ENCODE measurements around the gene MAFF. TPM values are rescaled to one million over a fixed set of nuclear protein-coding genes. Genes with fewer than 3 reads are reported as not detected.
"Not testable (repeated sequence)": the region's sequence is repeated elsewhere in the genome, so short reads cannot be mapped to it uniquely, and the experiment has no call there.

Gene MAFF
- total RNA-seq, 1 donor from 2014 or later: 262 TPM

- not testable (repeated sequence) for DNase-seq (ENCODE audit: low read depth in 2 of 2)
These were observed 24.2 kb upstream of the MAFF start for GRCh38 chr22:38177571-38177925.

DNA sequence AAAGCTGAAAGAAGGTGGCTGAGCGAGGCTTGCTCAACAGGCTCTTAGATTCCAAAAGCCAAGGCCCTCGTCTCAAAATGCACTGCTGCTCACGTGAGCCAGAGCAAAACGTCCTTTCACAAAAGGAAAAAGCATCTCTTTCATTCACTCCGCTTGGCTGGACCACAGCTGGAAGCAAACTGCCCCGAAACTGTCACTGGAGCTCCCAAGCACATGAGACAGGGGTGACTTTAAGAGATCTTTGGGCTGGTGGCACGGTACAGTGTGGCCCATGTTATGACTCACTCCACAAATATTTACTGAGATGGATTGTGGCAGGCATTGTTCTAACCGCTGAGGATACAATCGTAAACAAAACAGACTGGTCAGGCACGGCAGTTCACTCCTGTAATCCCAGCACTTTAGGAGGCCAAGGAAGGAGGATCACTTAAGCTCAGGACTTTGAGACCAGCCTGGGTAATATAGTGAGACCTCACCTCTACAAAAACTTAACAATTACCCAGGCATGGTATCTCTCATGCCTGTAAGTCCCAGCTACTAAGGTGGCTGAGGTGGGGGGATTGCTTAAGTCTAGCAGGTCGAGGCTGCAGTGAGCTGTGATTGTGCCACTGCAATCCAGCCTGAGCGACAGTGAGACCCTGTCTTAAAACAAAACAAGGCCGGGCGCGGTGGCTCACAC, 23.7 kb upstream of the MAFF start:
- peak; percentile 92 to 94 for DNase-seq (ENCODE audit: low read depth in 2 of 2)

DNA sequence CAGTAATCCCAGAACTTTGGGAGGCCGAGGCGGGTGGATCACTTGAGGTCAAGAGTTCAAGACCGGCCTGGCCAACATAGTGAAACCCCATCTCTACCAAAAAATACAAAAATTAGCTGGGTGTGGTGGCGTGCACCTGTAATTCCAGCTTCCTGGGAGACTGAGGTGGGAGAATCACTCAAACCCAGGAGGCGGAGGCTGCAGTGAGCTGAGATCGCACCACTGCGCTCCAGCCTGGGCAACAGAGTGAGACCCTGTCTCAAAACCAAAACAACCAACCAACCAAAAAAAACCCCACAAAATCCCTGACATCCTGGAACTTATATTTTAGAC, 23.2 kb upstream of the MAFF start:
- not testable (repeated sequence) for DNase-seq (ENCODE audit: low read depth in 2 of 2)

DNA sequence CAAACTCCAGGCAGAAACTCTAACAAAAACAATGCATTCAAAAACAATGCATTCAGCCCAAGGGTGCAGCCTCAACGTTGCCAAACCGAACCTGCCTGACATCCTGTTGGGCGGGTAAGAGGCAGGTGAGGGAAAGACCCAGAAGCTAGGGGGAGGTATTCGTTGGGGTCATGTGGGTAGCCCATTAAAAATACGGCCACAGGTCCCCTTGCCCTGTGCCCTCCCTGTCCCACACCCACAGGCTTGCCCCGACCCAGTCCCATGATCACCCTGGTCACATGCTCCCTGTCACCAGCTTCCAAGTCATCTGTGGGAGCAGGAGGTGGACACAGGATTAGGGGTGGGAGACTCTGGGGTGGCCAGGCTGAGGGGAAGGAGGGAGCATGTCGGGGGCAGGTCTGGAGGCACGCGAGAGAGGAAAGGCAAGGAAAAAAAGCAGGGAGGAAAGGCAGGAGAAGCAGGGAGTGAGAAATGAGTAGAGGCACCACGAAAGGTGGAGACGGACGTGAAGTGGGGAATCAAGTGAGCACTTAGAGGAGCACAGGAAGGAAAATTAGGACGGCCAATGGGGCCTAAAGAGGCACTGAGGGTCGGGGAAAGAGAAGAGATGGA, 20.8 kb upstream of the MAFF start:
- DNase-seq (ENCODE audit: low read depth in 2 of 2): peak in 1 of 2 donors; percentile 87

DNA sequence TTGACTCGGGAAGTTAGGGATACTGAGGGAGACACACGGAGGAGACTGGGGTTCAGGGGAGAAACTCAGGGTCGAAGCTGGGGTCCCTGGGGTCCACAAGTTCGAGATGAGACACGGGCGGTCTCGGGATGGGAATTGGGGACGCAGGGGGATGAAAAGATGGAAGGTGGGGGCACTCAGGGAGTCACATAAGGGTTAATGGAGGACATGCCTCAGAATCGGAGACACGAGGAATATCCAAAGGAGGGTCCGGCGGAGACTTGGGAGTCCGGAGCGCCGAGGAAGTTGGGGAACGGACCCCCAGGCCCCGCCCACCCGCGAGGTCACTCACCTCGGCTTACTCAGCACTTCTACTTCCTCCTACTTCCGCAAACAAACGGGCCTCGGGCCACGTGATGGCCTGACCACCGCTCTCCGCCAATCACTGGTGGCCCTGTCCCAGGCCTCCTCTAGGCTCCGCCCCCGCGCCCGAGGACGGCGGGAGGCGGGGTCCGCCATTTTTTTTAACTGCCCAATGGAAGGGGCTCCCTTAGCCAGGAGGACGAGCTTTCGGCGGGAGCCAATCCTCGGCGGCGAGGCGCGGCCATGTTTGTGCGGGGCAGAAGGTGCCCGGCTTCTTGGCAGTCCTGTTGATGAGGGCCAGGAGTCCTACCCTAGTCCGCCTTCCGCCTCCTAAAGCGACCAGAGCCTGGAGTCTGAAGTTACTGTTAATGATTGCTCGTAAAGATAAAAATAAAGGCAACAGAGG, 20.2 kb upstream of the MAFF start, which contains the start of gene PLA2G6:
Gene PLA2G6, minus strand, starts transcription at position 378 of the 748 bp plus-strand sequence. CDS start 12,404 bp downstream, outside the sequence.
- peak; percentile 99 for DNase-seq (ENCODE audit: low read depth in 2 of 2)

- DNase-seq (ENCODE audit: low read depth in 2 of 2): no peak
These were observed 17.0 kb upstream of the MAFF start for GRCh38 chr22:38184788-38185187.

DNA sequence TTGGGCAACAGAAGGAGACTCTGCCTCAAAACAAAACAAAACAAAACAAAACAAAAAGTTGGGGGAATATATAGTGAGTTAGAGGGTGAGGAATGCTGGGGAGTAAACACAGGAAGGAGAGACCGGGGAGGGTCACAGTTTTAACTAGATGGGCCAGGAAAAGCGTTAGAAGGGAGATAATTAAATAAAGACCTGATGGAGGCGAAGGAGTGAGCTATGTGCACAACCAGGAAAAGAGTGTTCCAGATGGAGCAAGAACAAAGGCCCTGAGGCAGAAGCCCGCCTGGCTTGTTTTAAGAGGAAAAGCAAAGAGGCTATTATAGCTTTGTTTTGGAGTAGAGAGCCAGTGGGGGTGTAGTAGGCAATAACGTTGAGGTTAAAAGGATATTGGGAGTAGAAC, 15.4 kb upstream of the MAFF start:
- peak; percentile 38 to 81 for DNase-seq (ENCODE audit: low read depth in 2 of 2)

DNA sequence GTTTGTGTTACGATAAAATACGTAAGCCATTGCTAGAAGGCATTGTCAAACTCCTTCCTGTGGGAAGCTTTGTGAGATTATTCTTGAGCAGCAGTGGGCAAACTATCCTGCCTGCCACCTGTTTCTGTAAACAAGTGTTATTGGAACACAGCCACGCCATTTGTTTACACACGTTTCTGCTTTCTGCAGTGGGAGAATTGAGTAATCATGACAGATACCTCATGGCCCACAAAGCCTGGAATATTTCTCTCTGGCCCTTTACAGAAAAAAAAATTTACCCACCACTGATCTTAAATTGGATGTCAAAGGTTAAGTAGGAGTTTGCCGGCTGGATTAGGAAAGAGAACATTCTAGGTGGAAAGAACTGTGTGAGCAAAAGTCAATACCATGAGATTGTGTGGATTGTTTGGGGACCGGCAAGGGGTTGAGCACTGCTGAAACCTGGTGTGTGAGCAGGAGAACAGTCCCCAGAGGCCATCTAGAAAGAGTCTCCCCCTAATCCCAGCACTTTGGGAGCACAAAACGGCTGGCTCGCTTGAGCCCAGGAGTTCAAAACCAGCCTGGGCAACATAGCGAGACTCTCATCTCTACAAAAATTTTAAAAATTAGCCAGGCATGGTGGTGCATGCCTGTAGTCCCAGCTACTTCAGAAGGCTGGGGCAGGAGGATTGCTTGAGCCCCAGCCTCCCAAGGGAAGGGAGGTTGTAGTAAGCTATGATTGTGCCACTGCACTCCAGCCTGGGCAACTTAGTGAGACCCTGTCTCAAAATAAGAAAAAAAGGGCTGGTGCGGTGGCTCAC, 14.2 kb upstream of the MAFF start:
- DNase-seq (ENCODE audit: low read depth in 2 of 2): peak; percentile 62 to 89

GRCh38 chr22:38189104-38189503, 12.7 kb upstream of the MAFF start:
- DNase-seq (ENCODE audit: low read depth in 2 of 2): no peak

DNA sequence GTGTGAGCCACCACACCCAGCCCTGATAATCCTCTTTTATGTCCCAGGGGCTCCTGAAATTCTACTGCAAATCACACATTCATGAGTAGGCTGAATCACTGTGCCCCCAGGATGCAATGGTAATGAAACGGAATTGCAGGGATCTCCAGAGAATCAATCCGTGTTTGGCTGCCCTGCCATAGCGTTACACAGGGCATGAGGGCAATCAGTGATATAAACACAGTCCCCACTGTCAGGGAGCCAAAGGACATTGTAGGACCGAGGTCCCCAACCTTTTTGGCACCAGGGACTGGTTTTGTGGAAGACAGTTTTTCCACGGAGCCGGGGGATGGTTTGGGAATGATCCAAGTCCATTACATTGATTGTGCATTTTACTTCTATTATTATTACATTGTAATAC, 11.2 kb upstream of the MAFF start:
- no peak for DNase-seq (ENCODE audit: low read depth in 2 of 2)

DNA sequence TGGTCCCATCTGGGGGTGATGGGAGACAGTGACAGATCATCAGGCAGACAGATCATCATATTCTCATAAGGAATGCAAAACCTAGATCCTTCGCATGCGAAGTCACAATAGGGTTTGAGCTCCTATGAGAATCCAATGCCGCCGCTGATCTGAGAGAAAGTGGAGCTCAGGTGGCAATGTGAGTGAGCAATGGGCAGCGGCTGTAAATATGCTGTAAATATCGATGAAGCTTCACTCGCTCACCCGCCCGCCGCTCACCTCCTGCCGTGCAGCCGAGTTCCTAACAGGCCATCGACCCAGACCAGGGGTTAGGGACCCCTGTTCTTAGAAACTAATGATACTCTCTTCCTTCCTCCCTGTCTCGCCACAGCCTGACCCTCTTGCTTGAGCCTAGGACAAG, 10.7 kb upstream of the MAFF start:
- no peak for DNase-seq (ENCODE audit: low read depth in 2 of 2)

GRCh38 chr22:38191731-38192474, 9.9 kb upstream of the MAFF start:
- peak in 1 of 2 donors; percentile 45 for DNase-seq (ENCODE audit: low read depth in 2 of 2)

GRCh38 chr22:38192475-38192863, 9.3 kb upstream of the MAFF start:
- DNase-seq (ENCODE audit: low read depth in 2 of 2): no peak

- DNase-seq (ENCODE audit: low read depth in 2 of 2): no peak
These were observed 8.2 kb upstream of the MAFF start for GRCh38 chr22:38193580-38193979.

DNA sequence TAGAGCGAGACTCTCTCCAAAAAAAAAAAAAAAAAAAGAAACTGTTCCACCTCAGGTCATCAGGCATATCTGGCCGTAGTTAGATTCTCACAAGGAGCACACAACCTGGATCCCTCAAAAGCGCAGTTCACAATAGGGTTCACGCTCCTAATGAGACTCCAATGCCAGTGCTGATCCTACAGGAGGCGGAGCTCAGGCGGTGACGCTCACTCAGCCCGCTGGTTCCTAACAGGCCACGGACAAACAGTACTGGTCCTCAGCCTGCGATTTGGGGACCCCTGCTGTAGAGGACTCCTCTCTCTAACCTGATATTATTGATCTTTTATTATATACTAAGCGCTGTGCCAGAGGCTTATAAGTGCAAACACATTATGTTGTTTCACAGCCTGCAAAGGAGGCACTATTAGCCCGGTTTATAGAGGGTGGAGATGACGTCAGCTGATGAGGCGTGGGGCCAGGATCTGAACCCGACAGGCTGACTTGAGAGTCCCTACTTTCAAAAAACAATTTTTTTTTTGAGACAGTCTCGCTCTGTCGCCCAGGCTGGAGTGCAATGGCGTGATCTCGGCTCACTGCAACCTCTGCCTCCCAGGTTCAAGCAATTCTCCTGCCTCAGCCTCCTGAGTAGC, 4.9 kb upstream of the MAFF start:
- DNase-seq (ENCODE audit: low read depth in 2 of 2): no peak

- DNase-seq (ENCODE audit: low read depth in 2 of 2): no peak
These were observed 1.8 kb upstream of the MAFF start for GRCh38 chr22:38199826-38200559.

DNA sequence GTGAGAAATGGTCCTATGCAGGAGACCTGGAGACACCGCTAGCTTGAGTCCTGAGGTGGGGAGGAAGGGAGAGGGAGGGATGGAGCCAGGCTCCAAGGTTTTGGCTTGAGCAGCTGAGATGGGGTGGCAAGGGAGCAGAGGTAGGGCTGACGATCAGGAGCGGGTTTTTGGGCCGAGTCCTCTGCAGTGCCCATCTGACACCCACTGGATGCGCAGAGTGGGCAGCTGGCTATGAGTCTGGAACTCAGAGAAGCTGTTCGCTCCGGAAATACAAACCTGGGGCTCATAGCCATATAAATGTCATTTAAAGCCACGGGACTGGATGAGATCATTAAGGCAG, 453 bp upstream of the MAFF start:
- DNase-seq (ENCODE audit: low read depth in 2 of 2): no peak

DNA sequence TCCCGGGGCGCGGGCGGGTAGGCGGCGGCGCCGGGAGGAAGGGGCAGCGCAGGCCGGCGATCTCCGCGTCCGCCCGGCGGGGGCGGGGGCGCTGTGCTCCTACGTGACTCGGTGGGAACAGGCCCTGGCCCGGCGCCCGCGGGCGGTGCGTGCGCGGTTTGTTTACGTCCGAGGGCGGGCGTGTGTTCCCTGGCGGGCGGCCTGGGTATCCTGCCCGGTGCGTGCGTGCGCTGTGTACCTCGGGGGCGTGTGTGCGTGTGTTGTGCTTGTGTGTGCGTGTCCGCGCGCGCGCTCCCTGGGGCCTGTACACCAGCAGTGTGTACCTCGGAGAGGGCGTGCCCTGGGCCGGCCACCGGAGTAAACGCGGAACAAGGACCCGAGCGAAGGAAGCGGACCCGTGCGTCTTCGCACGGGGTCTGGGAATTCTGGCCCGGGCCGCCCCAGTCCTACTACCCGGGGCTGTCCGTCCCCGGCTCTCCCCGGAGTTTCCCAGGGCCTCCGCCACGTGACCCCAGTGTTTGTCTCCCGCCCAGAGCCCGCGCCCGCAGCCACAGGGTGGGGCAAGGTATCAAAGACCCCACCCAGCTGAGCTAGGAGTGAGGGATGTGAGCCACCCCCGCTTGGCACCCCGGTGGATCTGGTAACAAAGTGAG, 769 bp downstream of the MAFF start:
- DNase-seq (ENCODE audit: low read depth in 2 of 2): peak; percentile 96 to 98

DNA sequence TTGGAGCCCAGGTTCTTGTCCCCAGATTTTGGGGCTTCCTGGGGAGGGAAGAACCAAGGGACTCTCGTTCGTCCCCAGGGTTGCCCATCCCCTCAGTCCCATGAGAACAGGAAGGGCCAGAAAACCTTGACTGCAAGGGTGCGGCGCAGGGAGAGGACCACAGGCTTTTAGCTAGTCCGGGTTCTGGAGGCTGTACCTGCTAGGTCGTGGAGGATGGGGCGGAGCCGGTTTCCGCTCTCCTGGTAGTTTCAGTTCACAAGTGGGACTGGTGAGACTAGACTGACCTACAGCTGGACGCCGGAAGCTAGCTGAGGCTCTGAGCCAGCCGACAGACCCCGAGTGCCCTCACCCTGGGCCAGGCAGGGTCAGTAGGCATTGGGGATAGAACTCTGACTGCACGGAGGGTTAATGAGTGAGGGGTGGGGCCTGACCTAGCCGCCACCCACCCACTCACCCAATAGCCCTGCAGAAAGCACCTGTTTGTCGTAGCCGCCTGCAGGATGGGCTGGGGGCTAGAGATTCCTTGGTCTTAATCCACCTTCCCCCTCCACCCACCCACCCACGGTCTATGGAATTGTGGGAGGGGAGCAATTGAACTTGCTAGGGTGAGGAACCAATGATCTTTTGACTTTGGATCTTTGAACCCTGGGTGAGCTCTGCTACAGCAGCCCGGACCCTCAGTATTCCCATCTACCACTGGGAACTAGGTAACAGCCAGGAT, 1.5 kb downstream of the MAFF start:
- peak; percentile 74 to 76 for DNase-seq (ENCODE audit: low read depth in 2 of 2)
